ENCODE measurements around the gene NTM.

Gene NTM

DNA sequence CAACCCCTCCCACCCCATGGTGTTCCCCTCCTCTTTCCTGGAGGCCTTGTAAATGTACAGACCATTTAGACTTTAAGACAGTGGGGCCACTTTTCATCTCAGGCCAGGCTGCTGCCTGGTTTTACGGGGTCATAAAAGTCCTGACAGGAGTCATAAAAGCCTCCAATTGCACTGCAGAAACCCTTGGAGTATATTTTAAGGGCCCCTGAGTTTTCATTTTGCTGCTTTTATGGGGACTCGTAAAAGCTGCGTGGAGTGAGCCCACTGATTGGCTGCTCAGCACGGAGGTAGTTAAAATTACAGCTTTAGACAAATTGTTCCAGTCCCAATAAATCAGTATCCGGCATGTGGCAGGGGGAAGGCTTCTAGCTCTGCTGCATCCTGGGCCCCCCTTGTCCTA lies 627.6 kb downstream of the NTM start:
- Histone ChIP-seq H3K27me3 (ENCODE audit: insufficient read depth, poor library complexity, severe bottlenecking) (no peaks in the 10 kb centered on the region), H3K27ac (replicated peaks) (no peak overlapping the region), H3K4me3 (replicated peaks; ENCODE audit: insufficient read depth, low read length) (no peak overlapping the region)
- no peak for DNase-seq (ENCODE audit: low read depth in 1 of 2, low spot score in 1 of 2)
- TF ChIP-seq POLR2AphosphoS5 (IDR thresholded peaks at IDR 0.05; ENCODE audit: low read depth) (no peak), GABPA (IDR thresholded peaks at IDR 0.05; ENCODE audit: low read depth) (no peak), SPI1 (IDR thresholded peaks at IDR 0.05; ENCODE audit: borderline replicate concordance, low read depth) (no peak)
- TF ChIP-seq, protein P1, sequence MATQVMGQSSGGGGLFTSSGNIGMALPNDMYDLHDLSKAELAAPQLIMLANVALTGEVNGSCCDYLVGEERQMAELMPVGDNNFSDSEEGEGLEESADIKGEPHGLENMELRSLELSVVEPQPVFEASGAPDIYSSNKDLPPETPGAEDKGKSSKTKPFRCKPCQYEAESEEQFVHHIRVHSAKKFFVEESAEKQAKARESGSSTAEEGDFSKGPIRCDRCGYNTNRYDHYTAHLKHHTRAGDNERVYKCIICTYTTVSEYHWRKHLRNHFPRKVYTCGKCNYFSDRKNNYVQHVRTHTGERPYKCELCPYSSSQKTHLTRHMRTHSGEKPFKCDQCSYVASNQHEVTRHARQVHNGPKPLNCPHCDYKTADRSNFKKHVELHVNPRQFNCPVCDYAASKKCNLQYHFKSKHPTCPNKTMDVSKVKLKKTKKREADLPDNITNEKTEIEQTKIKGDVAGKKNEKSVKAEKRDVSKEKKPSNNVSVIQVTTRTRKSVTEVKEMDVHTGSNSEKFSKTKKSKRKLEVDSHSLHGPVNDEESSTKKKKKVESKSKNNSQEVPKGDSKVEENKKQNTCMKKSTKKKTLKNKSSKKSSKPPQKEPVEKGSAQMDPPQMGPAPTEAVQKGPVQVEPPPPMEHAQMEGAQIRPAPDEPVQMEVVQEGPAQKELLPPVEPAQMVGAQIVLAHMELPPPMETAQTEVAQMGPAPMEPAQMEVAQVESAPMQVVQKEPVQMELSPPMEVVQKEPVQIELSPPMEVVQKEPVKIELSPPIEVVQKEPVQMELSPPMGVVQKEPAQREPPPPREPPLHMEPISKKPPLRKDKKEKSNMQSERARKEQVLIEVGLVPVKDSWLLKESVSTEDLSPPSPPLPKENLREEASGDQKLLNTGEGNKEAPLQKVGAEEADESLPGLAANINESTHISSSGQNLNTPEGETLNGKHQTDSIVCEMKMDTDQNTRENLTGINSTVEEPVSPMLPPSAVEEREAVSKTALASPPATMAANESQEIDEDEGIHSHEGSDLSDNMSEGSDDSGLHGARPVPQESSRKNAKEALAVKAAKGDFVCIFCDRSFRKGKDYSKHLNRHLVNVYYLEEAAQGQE (IDR thresholded peaks at IDR 0.05; ENCODE audit: insufficient replicate concordance, low read depth) = no peak
- TF ChIP-seq, protein P2, sequence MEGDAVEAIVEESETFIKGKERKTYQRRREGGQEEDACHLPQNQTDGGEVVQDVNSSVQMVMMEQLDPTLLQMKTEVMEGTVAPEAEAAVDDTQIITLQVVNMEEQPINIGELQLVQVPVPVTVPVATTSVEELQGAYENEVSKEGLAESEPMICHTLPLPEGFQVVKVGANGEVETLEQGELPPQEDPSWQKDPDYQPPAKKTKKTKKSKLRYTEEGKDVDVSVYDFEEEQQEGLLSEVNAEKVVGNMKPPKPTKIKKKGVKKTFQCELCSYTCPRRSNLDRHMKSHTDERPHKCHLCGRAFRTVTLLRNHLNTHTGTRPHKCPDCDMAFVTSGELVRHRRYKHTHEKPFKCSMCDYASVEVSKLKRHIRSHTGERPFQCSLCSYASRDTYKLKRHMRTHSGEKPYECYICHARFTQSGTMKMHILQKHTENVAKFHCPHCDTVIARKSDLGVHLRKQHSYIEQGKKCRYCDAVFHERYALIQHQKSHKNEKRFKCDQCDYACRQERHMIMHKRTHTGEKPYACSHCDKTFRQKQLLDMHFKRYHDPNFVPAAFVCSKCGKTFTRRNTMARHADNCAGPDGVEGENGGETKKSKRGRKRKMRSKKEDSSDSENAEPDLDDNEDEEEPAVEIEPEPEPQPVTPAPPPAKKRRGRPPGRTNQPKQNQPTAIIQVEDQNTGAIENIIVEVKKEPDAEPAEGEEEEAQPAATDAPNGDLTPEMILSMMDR (IDR thresholded peaks at IDR 0.05; ENCODE audit: insufficient read depth, low read length) = no peak

DNA sequence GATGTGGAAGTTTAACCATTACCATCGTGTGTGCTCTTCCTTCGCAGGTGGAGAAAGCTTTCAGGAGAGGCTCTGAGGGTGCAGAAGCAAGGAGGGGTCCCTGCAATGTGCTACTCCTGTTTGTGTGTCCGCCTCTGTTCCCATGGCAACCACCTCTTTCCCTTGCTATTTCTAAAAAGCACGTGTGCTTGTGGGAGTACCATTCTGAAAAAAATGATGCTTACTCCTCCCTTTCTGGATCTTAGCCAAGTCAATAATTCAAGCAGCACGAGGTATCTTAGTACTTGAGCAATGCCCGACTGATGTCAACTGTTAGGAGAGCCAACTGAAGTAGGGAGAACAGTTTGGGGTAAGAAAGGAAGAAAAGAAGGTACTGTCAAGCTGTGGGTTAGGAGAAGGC lies 628.7 kb downstream of the NTM start:
- no peak overlapping the region for H3K4me3 ChIP-seq (replicated peaks; ENCODE audit: insufficient read depth, low read length)
- DNase-seq (ENCODE audit: low read depth in 1 of 2, low spot score in 1 of 2) = no peak
- TF ChIP-seq POLR2AphosphoS5 (IDR thresholded peaks at IDR 0.05; ENCODE audit: low read depth) = no peak
- no peak overlapping the region for H3K27ac ChIP-seq (replicated peaks)
- H3K27me3 ChIP-seq (ENCODE audit: insufficient read depth, poor library complexity, severe bottlenecking) = no peaks in the 10 kb centered on the region

DNA sequence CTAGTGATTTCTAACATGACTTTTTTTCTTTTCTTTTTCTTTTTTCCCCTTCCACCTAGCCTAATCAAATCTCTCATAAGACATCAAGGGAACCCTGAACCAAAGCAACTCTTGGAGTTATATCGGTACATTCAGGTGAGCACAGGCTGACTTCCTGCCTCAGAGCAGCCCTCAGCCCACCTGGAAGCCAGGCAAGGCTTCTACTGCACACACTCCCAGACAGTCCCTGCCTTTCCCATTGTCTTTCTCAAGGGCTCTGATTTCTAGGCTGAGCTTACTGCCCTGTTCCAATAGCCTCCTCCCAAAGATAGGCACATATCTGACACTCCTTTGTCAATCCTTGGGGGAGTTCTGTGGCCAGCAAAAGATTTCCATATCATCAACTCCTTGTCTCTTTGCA lies 629.5 kb downstream of the NTM start:
- DNase-seq (ENCODE audit: low read depth in 1 of 2, low spot score in 1 of 2) = no peak
- TF ChIP-seq, protein P1 (IDR thresholded peaks at IDR 0.05; ENCODE audit: insufficient replicate concordance, low read depth) = no peak
- TF ChIP-seq GABPA (IDR thresholded peaks at IDR 0.05; ENCODE audit: low read depth) = no peak
- TF ChIP-seq, protein P2 (IDR thresholded peaks at IDR 0.05; ENCODE audit: insufficient read depth, low read length) = no peak
- TF ChIP-seq POLR2AphosphoS5 (IDR thresholded peaks at IDR 0.05; ENCODE audit: low read depth) = no peak
- TF ChIP-seq SPI1 (IDR thresholded peaks at IDR 0.05; ENCODE audit: borderline replicate concordance, low read depth) = no peak
- no peaks in the 10 kb centered on the region for H3K27me3 ChIP-seq (ENCODE audit: insufficient read depth, poor library complexity, severe bottlenecking)

DNA sequence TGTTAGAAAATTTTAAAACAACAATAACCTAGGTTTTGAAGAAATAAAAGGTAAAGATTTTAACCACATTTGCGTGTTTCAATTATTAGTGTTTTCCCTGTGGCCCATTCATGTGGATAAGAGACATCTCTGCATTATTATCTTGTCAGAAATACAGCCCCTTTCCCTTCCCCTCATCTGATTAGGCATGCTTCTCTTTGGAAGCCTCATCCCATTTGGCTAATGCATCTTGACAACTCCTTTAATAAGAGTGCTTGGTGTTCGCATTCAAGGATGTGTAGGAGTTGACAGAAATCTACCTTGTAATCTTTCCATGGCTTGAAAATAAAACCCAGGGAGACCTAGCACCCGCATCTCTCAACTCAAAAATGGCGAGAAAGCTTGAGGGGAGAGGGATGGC lies 635.5 kb downstream of the NTM start:
- TF ChIP-seq, protein P2 (IDR thresholded peaks at IDR 0.05; ENCODE audit: insufficient read depth, low read length) = no peak
- TF ChIP-seq POLR2AphosphoS5 (IDR thresholded peaks at IDR 0.05; ENCODE audit: low read depth) (no peak), SPI1 (IDR thresholded peaks at IDR 0.05; ENCODE audit: borderline replicate concordance, low read depth) (no peak), GABPA (IDR thresholded peaks at IDR 0.05; ENCODE audit: low read depth) (no peak)
- H3K4me3 ChIP-seq (replicated peaks; ENCODE audit: insufficient read depth, low read length) = no peak overlapping the region
- no peaks in the 10 kb centered on the region for H3K27me3 ChIP-seq (ENCODE audit: insufficient read depth, poor library complexity, severe bottlenecking)
- no peak overlapping the region for H3K27ac ChIP-seq (replicated peaks)
- DNase-seq (ENCODE audit: low read depth in 1 of 2, low spot score in 1 of 2) = no peak

More for the DNA sequence above, 629.5 kb downstream of the NTM start:
- no peak overlapping the region for H3K27ac ChIP-seq (replicated peaks)
- H3K4me3 ChIP-seq (replicated peaks; ENCODE audit: insufficient read depth, low read length) = no peak overlapping the region
